Middle frontal gyrus (tissue), 1 donor: Measurements from ENCODE around the gene PTPRN2.
"Not testable (repeated sequence)": the region's sequence is repeated elsewhere in the genome, so short reads cannot be mapped to it uniquely, and the experiment has no call there.

Source experiments
- DNase-seq: peaks from one replicate; pipeline ENCODE4 v3.0.0-alpha.2; 2015; ENCODE audit warnings: low spot score; ENCODE audit errors: extremely low spot score

Gene PTPRN2

GRCh38 chr7:158534598-158534997 is 53.0 kb downstream of the PTPRN2 start:
- DNase-seq: no peak

DNA sequence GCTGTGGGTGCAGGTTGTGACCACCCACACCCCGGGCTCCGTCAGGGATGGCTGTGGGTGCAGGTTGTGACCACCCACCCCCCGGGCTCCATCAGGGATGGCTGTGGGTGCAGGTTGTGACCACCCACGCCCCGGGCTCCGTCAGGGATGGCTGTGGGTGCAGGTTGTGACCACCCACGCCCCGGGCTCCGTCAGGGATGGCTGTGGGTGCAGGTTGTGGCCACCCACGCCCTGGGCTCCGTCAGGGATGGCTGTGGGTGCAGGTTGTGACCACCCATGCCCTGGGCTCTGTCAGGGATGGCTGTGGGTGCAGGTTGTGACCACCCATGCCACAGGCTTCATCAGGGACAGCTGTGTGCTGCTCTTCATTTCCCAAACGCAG is 53.5 kb downstream of the PTPRN2 start:
- not testable (repeated sequence) for DNase-seq

DNA sequence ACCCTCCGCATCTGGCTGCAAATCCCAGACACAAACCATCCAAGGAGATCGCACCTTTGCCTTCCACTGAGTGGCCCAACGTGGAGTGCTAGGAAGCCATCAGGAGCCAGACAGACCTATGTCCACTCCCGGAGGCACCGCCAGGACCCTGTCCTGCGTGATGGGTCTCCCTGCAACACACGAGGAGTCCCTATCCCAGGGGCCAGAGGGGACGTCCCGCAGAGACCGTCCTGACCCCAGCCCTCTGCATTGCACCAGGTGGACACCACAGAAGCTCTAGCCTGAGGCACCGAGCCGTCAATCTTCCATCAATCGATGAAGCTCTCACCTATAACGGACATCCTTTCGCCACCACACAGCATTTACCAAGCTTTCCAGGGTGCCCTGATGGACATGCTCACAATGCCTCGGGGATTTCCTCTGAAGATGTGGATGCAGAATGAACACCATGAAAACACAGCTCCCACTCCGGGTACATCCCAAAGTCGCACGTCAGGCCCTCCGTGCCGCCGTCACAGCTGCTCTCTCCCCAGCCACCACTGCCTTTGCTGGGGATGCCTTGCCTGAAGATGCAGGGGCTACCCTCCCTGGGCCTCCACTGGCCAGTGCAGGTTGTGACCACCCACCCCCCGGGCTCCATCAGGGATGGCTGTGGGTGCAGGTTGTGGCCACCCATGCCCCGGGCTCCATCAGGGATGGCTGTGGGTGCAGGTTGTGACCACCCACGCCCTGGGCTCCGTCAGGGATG is 54.1 kb downstream of the PTPRN2 start:
- no peak for DNase-seq

GRCh38 chr7:158532093-158532627 is 55.5 kb downstream of the PTPRN2 start:
- no peak for DNase-seq

- DNase-seq: no peak
Observed at GRCh38 chr7:158531661-158532060, 56.0 kb downstream of the PTPRN2 start.

DNA sequence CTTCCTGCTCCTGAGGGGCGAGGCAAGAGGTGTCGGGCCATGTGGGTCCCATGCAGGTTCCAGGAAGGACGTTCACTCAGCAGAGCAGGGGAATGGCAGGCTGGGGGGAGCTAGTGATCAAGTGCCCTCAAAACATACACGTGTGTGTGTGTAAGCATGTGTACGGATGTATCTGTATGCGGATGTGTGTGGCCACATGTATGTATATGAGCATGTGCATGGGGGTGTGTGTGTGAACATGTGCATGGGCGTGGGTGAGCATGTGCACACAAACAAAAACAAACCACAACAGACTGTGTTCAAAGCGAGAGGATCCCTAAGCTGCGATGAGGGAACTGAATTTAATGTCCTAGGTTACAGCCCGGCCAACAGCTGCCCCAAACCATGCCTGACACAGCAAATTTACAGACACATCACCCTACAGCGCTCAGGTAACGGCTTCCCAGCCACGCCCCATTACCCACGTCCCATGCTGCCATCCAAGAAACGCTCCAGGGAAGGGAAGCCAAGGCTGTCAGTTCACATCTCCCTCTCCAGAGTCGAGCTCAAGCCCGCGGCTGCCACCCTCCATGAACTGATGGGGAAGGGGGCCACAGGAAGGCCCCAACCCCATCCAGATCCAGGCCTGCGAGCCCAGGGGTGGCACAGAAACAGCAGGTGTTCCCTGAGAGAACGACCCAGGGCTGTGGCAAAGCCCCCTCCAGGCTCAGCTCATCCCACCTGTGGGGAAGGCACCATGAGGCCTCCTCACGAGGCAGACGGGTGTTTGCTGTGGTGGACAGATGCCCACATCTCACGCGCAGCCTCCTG is 56.6 kb downstream of the PTPRN2 start:
- DNase-seq: no peak

DNA sequence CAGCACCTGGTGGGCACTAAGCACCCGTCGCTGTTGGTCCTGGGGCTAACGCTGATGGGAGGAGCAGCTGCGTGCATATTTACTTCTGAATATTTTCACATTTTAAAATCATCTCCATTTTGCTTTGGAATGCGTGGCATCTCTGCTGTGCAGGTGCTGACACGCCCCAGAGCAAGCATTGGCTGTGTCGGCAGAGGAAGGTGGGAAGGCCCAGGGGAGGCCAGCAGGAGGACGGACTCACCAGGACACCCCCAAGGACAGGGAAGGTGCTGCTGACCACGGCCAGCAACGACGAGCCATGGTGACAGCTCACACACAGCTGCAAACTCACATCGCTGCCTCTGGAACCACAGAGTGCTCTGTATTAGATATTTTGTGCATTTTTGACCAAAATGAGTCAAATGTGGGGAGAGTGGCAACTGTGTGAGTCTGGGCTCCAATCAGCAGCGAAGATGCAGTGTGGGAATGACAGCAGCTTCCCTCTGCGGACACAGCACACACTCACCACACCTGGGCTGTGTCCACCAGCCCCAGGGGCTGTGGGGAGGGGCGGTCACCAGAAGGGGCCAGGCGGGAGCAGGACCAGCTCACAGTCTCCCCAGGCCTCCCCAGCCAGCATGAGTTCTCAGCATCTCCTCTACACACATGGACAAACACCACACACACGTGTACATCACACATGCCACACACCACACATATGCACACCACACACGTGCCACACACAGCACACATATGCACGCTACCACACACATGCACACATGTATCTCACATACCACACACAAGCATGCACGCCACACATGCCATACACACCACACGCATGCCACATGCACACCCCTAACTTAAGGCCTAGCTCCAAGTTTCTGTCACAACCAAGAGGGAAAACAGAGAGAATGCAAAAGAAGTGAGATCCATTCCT is 58.2 kb downstream of the PTPRN2 start:
- no peak for DNase-seq

DNA sequence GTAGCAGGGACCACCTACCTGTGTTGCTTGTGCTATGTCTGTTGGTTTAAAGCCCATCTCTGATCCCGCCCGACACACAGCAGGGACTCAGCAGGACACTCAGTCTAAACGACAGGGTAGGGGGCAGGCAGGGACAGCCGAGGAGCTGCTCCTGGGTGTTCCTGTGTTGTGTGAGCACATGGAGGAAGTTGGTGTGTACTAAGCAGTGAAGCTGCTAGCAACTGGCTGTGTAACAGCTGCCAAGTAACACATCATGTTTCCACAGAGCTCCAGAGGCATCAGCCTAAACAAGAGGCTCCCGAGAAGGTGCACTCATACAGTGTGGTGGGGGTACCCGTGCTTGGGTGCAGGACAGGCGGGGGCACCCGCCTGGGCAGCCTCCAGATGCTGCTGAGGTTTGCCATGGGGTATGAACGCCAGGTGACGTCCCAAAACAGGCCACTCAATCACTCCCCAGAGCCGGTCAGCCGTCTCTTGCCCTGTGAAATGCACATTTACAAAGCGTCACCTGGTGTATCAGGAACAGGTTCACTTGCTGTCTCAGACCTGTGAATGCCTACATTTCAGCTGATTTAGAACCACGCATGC is 59.6 kb downstream of the PTPRN2 start:
- DNase-seq: no peak

- no peak for DNase-seq
Observed at GRCh38 chr7:158527495-158527894, 60.1 kb downstream of the PTPRN2 start.

GRCh38 chr7:158527038-158527437 is 60.6 kb downstream of the PTPRN2 start:
- DNase-seq: no peak

DNA sequence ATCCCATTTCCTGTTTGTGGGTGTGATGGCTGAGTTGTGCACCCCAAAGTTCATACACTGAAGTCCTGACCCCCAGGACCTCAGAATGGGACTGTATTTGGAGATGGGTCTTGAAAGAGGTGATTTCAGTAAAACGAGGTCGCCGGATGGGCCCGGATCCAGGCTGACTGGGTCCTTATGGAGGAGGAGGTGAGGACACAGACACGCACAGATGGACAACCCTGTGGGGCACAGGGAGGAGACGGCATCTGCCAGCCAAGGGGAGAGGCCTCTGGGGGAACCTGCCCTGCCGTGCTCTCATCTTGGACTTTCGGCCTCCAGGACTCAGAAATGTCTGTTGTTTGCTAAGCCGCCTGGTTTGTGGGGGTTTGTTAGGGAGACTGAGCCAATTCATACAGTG is 61.1 kb downstream of the PTPRN2 start:
- no peak for DNase-seq

- DNase-seq: no peak
Observed at GRCh38 chr7:158525648-158526484, 61.8 kb downstream of the PTPRN2 start.

DNA sequence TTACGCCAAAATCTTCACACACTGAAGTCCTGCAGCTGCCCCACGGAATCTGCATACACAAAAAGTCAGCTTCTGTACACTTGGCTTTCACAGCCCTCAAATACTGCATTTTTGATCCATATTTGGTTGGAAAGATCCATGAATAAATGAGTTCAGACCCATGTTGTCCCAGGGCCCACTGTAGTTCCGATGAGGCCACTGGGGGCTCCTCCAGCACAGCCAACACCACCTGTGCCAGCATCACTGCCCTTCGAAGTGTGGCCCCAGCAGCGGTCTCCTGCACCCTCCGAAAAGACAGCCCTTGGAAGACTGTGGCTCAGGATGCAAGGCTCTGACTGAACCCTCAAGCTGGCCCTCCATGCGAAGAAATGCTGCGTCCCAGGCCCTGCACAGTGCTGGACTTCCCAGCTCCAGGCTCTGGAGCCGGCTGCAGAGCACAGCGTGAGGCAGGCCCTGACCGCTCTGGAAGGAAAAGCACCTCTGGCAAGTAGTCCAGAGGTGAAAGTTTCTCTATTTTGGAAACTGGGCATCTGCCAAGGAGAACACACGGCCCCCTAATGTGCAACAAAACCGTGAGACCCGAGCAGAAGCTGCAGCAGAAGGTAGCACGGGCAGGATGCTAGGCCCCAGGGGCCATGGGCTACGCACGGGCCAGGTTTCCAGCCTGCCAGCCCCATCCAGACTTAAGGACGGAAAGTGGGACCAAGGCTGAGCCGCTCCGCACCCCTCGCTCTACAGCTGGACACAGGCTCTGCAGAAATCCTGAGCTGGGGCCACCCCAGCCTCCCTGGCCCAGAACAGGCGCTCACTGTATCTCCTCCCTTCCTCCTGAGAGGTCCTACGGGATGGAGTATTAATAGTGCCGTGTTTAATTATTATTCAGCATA is 62.6 kb downstream of the PTPRN2 start:
- no peak for DNase-seq

DNA sequence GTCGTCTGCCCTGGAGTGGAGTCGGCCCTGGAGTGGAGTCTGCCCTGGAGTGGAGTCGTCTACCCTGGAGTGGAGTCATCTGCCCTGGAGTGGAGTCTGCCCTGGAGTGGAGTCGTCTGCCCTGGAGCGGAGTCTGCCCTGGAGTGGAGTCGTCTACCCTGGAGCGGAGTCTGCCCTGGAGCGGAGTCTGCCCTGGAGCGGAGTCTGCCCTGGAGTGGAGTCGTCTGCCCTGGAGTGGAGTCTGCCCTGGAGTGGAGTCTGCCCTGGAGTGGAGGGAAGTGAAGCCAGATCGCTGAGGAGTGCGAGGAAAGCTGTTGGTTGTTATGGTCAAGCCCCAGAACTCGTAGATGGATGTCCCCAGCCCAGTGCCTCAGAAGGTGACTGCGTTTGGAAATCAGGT is 63.3 kb downstream of the PTPRN2 start:
- DNase-seq: not testable (repeated sequence)

DNA sequence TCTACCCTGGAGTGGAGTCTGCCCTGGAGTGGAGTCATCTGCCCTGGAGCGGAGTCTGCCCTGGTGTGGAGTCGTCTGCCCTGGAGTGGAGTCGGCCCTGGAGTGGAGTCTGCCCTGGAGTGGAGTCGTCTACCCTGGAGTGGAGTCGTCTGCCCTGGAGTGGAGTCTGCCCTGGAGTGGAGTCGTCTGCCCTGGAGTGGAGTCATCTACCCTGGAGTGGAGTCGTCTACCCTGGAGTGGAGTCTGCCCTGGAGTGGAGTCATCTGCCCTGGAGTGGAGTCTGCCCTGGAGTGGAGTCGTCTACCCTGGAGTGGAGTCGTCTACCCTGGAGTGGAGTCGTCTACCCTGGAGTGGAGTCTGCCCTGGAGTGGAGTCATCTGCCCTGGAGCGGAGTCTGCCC is 63.7 kb downstream of the PTPRN2 start:
- DNase-seq: not testable (repeated sequence)

DNA sequence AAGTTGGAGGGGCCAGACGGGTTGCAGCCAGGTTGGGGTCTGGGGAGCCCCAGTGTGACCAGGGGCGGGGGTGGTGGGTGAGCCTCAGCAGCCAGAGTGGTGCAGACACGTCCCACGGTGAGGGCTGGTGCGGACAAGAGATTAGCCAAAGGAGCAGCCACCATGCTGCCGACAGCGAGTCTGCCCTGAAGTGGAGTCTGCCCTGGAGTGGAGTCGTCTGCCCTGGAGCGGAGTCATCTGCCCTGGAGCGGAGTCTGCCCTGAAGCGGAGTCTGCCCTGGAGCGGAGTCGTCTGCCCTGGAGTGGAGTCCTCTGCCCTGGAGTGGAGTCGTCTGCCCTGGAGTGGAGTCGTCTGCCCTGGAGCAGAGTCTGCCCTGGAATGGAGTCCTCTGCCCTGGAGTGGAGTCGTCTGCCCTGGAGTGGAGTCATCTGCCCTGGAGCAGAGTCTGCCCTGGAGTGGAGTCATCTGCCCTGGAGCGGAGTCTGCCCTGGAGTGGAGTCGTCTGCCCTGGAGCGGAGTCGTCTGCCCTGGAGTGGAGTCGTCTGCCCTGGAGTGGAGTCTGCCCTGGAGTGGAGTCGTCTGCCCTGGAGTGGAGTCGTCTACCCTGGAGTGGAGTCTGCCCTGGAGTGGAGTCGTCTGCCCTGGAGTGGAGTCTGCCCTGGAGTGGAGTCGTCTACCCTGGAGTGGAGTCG is 64.3 kb downstream of the PTPRN2 start:
- not testable (repeated sequence) for DNase-seq

- DNase-seq: not testable (repeated sequence)
Observed at GRCh38 chr7:158521795-158522194, 65.8 kb downstream of the PTPRN2 start.

DNA sequence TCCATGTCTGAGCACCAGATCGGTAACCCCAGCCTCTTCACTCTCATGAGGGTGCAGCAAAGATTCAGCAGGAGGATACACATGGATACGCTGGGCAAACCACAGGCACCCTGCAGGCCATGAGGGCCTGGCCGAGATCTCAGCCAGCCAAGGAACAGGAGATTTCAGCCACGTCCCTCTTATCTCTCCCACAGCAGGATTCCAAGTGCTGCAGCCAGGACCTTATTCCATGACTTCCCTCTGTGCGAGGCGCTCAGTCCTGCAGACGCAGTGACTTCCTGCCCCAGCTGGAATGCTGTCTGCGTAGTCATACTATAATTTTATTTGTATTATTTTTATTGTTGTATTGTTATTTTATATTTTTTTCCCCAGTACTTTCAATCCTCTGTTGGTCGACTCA is 66.8 kb downstream of the PTPRN2 start:
- DNase-seq: no peak
